GM18519 (cell line): Measurements from ENCODE around the gene TYSND1.
"Not testable (repeated sequence)": the region's sequence is repeated elsewhere in the genome, so short reads cannot be mapped to it uniquely, and the experiment has no call there.

Experiments used
- ATAC-seq: cut with Tn5 transposase; IDR thresholded peaks from one replicate; pipeline ENCODE4 v1.9.1; 2021; ENCODE audit warnings: mild to moderate bottlenecking, moderate library complexity; ENCODE audit not compliant: unreplicated experiment, low FRiP score

The TYSND1 gene

DNA sequence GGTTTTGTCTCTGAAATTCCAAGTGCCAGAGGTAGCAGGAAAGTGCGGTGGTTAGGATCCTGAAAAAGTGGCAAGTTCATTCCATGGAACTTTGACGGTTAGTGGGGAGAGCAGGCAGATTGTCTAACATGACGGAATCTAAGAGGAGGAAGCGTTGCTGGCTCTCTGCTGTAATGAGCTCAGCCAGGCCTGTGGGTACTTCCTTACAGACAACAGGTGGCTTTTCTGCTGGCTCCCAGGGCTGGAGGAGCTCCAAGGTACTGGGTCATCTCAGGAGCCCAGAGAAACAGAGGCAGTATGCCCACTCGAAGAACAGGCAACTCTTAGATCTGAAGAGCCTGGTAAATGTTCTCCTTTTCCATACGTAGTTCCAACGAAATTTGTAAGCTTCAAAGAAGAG lies 10.8 kb downstream of the TYSND1 start:
- ATAC-seq = no peak

DNA sequence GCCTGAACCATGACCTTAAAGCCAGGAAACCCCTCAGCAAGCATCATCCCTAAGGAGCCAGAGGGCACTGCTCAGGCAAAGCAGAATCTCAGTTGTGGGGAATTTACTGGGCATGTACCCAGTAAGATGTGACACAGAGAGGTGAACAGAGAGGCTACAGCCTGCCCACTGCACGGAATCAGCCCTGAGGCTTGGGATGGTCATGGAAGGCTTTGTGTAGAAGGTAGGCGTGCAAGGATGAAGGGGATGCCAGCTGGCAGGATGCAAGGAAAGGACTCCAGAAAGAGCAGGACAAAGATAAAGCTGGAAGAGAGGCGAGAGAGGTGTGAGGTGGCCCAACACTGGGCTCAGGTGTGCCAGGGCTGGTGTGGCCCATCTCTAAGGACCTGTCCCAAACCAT lies 11.5 kb downstream of the TYSND1 start:
- ATAC-seq = no peak

DNA sequence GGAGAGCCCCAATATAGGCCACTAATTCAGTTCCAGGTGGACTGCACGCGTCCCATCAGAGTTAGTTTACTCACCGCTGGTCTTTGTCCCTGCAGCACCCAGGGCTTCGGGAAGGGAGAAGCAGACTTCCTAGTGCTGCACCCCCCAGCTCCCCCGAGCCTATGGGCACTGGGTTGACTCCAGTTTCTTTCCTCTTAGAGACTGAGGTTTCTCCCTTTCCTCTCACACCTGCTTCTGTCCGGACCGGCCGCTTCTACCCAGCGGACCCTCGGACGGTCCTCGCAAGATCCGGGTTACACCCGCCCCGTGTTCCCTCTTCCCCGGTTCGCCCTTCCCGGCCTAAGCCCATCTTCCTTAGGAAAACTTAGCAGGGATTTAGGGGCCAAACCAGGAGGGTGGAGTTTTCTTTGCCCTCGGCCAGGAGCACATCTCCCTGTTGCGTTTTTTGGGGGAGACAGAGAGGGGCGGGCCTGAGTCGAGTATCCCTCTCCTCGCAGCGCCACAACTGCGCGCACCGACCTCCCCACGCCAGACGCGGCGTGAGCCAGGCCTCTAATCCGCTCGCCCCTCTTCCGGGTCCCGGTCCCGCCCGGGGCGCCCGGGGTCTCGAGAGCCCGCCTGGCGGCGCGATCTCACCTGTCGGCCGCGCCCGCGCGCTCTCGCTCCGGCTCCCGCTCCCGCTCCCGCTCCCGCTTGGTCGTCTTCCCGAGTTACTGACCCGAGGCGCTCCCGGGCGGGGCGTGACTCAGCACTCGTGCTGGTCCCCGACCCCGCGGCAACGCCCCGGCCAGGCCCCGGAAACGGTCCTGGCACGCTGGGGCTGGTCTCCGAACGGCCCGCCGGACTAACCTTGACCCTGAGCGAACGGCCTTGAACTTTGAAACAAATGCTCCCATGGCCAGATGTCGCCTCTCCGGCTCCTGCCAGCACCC lies 14.1 kb downstream of the TYSND1 start, which contains the start of gene AIFM2:
AIFM2 (minus strand) TSS at position 728 of the 932 bp plus-strand sequence. CDS start 8,741 bp downstream, outside the sequence.
- peak; percentile 38 for ATAC-seq

DNA sequence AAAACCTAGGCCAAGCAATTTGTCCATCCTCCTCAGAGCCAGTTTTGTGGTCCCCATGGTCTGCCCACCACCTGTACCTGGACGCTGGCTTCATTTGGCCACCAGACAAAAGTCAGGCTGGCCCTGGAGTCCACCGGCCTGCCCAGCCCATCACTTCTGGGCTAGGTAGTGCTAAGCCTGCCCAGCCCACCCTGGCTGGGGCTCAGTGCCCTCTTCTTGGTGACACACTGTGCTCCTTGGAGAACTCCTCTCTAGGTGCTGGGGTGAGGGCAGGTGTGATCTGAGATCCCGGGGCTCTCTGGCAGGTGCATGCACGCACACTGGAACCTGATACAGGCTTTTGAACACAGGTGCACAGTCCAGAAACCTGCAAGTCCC lies 15.0 kb downstream of the TYSND1 start:
- no peak for ATAC-seq

DNA sequence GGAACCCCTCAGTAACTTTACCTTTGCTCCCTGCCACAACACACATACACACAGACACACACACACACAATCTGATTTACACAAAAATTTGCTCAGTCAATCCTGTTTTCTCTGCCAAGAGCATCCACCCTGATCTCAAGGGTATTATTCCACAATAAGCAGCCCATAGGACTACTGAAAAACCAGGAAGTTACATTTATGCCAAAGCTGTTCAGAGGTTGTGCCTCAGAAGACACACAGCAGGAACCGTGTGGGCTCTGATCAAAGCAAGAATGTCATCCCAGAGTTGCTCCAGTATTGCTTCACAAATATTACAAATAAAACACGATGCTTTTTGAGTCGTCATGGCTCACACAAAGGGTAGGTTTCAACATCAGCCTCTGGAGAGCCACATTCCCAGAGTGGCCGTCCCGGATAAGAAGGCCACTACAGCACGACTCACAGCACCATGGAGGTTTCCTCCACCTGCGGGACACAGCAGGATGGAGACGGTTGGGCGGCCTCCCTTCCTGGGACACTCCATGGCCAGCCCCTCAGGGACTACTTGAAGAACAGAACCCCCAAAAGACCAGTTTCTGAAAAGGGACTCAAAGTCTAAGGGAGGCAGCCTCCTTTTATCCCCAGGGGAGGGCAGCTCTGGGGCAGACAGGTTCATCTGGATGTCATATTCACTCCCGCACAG lies 15.5 kb downstream of the TYSND1 start:
- no peak for ATAC-seq

DNA sequence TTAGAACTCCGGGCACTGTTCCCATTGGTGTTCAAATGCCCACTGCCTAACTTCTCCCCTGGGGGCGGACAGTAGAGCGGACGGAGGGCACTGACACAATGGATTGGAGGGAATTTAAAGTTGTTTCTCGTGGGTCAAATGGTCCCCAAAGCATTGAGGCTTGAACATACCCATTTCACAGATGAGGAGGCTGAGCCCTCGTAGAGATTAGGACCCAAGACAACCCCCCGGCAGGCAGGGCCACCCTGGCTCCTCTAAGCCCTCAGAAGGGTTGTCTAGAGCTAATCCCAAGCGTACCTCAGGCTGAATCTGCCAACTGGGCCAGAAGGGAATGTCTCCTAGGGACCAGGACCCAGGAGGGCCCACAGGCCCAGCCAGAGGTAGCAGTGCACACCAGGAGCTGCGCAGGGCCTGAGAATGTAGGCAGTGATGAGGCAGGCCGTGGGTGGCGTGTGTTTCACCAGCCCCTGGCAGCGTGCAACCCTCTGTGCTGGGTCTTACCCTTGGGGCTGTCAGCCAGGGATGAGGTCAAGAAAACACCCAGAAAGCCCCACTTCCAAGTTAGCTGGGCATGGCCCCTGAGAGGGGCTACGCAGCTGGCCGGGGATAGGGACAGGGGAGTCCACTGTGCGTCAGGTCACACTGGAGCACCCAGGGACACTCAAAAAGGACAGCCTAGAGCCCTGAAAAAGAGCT lies 19.7 kb downstream of the TYSND1 start:
- ATAC-seq = no peak

DNA sequence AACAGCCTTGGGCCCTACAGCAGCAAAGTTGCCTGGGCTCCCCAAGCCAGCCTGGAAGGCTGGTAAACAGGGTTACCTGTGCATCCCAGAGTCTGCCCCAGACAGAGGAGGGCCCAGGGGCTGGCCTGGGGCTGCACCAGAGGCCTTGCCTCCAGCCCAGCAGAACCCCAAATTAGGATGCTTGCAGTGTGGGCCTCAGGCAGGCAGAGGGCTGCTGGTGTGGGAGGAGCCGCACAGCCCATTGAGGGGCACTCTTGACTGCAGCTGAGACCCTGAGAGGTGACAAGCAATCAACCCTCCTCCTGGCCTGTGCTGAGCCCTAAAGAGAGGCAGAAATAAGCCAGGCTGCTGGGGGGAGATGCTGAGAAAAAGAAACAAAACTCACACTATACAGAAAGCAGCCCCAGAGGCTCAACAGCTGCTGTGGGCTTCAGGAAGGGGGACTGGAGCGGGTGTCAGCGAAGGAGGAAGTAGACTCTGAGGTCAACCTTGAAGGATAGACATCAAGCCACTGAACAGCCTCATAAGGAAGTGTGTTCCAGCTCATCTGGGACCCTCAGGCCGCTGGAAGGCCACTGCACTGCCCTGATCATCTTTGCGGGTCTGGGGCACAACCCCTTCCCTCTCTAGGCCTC lies 20.5 kb downstream of the TYSND1 start:
- ATAC-seq = no peak

DNA sequence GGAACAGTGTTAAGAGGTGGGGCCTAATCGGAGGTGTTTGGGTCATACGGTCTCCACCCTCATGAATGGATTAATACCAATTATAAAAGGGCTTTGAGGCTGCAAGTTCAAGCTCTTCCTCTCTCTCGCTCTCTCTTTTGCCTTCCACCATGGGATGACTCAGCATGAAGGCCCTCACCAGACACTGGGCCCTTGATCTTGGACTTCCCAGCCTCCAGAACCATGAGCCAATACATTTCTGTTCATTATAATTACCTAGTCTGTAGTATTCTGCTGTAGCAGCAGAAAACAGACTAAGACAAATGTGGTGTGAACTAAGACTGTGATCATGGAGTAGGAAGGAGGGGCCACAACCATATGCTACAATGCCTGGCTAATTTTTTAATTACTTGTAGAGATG lies 21.6 kb downstream of the TYSND1 start:
- no peak for ATAC-seq

DNA sequence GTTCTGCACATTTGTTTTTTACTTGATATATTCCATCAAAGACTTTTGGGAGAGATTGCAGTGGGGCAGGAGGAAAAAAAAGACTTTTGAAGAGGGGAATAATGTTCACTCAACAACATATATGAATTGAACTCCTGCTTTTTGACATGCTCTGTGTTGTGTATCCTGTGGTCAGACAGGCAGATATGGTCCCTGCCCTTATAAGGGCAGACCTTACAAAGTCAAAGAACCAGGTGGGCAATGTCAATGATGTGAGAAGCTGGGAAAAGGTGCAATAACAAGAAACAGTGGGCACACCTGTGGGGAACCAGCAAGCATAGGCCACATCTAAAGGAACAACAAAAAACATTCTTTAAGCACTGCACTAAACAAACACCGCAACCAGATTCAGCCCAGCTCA lies 22.1 kb downstream of the TYSND1 start:
- no peak for ATAC-seq

DNA sequence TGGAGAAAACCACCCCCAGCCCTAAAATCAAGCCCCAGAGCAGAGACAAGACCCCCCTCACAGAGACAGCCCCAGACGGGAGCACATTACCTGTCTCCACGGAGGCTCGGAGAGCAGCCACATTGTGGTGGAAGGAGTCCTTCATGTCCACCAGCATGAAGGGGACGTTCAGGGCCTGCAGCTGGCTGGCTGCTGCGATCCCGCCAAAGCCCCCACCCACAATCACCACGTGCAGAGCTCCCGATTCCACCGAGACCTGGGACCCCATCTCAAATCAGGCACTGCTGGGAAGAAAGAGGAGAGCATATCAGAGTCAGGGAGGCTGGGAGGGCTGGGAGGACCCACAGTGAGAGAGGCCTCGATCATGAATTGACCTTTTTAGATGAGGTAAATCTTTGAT lies 22.7 kb downstream of the TYSND1 start:
- no peak for ATAC-seq

DNA sequence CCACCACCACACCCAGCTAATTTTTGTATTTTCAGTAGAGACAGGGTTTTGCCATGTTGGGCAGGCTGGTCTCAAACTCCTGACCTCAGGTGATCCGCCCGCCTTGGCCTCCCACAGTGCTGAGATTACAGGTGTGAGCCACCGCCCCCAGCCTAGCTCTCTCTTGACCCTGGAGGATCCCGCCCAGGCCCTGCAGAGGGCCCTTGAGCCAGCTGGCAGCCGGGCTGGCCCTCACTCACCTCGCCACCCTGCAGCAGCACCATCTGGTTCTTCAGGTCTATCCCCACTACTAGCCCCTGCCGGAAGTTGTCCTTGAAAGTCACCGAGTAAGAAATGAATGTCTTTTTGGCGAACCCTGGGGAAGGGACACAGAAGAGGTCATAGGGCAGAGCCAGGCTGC lies 23.3 kb downstream of the TYSND1 start:
- not testable (repeated sequence) for ATAC-seq

DNA sequence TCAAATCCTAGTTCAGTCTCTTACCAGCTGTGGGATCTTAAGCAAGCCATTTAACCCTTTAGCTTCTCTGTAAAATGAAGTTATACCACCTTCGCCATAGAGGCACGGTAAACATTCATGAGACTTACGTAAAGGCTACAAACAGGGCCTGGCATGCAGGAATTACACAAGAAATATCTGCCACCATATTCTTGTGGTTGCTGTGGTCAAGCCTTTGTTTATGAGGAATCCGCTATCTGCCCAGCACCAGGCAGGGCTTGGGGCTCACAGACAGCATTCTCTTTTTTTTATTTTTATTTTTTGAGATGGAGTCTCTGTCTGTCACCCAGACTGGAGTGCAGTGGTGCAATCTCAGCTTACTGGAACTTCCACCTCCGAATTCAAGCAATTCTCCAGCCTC lies 23.8 kb downstream of the TYSND1 start:
- ATAC-seq = no peak

DNA sequence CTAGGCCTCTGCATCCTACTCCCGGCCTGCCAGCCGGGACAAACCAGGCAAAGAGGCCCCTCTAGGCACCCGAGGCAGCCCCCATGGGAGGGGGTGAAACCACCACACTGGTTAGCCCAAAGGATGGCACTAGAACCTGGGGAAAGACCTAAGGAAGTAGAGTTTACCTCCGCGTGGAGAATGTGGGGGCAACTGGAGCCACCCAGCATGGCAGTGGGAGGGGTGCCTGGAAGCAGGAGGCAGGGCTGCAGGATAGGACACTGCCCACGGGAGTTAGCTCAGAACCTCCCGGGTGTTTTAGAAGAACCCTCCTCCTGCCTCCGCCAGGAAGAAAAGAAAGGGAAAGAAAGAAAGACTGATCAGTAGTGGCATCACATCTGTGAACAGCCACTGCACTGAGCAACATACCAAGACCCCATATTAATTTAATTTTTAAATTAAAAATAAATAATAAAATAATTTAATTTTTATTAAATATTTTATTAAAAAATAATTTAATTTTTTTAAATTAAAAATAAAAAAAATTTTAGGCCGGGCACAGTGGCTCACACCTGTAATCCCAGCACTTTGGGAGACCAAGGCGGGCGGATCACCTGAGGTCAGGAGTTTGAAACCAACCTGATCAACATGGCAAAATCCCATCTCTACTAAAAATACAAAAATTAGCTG lies 25.1 kb downstream of the TYSND1 start:
- no peak for ATAC-seq

DNA sequence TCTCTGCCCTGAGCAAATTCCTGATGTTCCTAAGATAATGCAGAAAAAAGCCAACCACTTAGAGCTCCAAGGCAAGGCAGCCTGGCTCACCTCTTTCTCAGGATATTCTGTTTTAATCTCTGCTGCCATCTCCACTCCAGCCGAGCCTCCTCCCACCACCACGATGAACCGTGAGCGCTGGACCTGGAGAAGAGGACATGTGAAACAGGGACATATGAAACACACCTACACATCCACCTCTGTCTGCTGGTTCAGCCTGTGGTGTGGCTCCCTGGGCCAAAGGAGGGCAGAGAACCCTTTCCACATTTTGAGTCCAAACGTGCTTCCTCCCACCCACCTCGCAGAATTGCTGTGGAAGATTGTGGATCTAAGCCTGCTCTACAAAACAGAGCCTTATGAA lies 26.1 kb downstream of the TYSND1 start:
- ATAC-seq = no peak

DNA sequence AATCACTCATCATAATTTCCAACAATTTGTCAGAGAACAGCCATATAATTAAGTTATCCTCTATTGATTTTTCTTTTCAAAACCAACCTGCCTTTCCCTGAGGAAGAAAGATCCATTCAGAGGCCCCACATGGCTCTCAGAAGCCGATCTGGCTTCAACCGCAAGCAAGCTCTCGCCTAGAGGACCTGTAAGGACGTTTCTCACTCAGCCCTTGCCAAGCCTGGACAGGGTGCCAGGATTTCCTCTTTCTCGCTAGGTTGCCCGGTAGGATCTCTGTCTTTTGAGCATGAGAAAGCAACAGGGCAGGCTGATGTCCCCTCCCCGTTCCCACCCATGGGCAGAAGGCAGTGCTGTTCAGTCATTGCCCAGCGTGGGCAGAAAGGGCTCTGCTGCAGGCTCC lies 26.9 kb downstream of the TYSND1 start:
- no peak for ATAC-seq

DNA sequence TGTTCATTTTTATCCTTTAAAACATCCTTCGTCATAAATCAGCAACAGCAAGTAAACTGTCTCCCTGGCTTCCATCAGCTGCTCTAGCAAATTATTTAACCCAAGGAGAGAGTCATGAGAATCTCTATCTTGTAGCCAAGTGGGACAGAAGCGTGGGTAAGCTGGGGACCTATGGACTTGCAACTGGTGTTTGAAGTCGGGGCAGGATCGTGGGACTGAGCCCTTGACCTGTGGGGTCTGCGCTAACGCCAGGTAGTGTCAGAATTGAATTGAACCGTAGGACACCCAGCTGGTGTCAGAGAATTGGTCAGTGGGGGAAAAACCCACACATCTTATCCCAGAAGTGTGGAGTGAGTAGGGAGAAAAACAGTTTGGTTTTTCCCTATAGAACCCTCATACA lies 27.3 kb downstream of the TYSND1 start:
- no peak for ATAC-seq

DNA sequence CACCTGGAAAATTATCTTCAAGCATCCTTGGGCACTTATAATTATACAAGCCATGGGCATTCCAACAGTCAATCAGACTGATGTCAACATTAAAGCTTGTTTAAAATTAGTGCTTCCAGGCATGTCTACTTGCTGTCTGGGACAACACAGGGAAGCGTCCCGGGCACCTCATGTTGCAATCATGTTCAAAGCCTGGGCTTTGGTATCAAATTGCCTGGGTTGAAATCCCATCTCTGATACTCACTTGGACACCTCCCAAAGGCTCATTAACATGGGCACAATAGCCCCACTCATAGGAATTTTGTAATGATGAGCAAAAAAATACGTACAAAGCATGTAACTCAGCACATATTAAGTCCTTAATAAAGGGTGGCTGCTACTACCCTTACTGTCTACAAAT lies 28.3 kb downstream of the TYSND1 start:
- ATAC-seq = no peak

DNA sequence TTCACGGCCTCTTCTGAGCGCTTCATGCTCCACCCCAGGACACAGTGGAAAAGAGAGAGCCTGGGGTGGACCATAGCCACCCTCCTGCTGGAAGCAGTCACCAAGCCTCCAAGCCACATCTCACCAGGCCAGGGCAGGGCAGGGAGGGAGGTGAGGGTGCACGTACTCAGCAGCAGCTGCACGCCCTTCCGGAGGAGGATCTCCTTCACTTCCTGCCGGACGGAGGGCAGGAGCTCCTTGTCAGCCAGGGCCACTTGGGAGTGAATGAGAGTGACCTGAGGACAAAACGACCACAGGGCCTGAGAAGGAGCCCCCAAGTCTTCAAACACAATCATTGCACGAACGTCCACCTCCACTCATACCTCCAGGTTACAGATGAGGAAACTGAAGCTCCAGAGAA lies 28.9 kb downstream of the TYSND1 start:
- no peak for ATAC-seq

DNA sequence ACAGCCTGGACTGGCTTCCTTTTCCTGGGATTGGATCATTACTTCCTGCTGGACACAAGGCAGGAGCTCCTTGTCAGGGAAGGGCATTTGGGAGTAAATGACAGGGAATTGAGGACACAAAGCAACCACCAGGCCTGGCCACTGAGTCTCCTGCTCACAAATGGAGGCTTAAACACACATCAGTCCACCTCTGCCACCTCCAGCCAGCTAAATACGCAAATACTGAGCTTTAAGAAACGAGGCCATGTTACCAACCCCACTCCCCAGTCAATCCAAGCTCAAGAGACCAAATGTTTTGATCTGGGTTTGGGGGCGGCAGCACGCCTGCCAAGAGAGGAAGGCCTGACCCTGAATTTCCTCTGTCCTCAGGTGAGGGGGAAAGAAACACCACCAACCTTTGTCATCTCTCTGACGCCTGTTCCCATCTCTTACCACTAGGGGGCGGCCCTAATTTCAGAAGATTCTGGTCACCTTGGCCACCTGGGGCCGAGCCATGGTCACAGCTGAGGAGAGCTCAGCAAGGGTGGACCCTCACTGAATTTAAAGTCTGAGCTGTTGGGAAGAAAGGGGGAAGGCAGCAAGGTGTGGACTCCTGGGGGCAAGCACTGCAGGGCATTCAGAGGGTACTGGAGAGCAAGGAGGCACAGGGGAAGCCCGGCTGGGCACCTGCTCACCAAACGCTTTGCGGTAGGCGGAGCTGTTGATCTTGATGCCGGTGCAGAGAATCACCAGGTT lies 30.4 kb downstream of the TYSND1 start:
- ATAC-seq = no peak

DNA sequence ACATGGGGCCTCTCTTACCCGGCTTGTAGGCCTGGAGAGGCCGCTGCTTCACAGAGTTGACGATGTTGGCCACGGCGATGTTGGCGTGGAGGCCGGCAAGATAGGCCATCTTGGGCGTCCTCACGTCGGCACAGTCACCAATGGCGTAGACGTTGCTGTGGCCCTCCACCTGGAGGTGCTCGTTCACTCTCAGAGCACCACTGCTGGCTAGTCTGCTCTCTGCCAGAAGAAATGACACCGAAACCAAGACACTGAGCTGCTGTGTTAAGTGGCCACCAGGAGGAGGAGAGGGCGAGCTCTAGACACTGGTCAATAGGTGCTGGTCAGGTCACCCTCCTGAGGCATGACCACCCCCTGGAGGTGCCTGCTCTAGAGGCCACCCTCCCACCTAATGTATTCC lies 31.6 kb downstream of the TYSND1 start:
- ATAC-seq = no peak
